NCI-H1048 (cell line): ENCODE results near the gene ERGIC2.
"Not testable (repeated sequence)": the region's sequence is repeated elsewhere in the genome, so short reads cannot be mapped to it uniquely, and the experiment has no call there.

Experiments used
- DNase-seq: peaks from one replicate; lab custom pipeline; 2025; lab: John Stamatoyannopoulos, UW

Gene ERGIC2, protein sequence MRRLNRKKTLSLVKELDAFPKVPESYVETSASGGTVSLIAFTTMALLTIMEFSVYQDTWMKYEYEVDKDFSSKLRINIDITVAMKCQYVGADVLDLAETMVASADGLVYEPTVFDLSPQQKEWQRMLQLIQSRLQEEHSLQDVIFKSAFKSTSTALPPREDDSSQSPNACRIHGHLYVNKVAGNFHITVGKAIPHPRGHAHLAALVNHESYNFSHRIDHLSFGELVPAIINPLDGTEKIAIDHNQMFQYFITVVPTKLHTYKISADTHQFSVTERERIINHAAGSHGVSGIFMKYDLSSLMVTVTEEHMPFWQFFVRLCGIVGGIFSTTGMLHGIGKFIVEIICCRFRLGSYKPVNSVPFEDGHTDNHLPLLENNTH

DNA sequence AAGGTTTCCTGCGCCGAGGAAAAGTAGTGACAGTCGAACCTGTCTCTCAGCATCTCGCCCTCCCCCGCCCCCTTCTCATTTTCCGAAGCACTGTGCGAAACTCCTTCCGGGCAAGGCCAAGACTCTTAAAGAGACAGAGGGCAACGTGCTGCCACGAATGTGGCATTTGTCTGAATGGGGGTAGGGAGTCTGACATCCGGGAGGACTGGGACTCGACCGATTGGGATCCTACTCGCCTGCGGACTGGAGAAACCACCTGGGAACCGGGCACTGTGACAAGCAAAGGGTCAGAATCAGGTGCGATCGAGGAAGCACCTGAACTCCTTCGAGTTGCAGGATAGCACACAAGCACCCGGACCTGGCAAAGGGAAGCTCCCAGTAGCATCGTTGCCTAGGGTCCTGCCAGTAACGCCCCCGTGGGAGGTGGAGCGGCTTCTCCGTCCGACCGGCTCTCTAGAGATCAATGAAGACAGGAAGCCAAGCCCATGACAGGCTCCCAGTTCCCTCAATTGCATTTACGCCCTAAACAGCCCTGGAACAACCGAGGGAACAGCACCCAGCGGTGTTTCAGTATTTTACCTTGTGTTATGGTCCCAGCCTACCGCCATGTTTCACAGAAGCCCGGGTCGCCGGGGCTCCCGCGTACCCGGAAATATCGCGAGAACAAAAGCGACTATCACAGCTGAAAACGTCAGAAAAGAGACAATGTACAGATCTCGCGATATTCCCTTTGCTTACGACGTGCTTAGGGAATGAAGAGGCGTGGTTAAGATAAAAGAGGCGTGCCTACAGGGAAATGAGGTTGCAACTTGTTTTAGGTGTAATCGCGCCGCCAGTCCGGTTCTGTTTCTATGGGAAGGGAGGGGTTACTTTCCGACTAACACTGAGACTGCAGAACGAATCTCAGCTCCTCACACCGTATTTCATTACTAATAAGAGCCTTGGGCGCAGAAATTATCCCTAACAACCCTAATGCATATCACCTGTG lies at the start of gene ERGIC2:
ERGIC2 (minus strand) TSS at position 637 of the 988 bp plus-strand sequence. CDS start 9,539 bp downstream, outside the sequence.
- peak; percentile 98 for DNase-seq

DNA sequence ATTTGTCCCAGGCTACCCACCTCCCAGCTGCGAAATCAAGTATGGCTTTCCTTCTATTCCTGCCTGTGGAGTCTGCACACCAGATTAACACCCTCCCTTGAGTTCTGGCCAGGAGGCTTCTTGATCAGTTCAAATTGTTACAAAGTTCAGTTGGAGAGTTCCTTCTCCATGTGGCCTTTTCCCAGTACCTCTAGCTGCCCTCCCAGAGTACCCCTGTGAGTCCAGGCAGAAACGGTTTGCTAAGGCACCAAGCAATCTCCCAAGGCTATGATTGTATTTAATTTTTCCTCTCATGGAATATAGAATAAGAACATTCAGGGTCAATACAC lies 49.7 kb upstream of the ERGIC2 start:
- no peak for DNase-seq

DNA sequence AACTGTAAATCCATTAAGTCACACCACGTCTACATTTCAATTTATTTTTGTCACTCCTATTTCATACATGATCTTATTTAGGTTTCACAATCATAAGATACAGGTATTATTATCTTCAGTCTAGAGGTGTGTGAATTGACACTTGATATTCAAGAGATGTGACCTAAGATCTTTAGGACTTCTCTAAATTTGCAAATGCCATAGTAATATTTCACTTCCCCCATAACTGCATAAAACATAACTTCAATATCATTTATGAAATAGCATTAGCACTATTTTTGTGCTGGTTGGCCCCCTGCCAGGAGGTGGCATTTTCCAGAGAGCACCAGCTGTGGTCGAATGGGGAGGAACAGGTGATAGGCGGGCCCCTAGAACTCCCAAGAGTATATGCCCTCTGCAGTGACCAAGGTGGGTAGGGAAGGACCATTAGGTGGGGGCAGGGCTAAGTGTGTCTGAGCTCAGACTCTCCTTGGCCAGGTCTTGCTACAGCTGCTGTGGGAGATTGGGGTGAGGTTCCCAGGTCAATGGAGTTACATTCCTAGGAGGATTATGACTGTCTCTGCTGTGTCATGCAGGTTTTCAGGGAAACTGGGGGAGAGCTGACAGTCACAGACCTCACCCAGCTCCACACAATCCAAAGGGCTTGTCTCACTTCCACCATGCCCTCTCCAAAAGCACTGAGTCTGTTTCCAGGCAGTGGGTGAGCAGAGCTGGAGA lies 49.2 kb upstream of the ERGIC2 start:
- no peak for DNase-seq

DNA sequence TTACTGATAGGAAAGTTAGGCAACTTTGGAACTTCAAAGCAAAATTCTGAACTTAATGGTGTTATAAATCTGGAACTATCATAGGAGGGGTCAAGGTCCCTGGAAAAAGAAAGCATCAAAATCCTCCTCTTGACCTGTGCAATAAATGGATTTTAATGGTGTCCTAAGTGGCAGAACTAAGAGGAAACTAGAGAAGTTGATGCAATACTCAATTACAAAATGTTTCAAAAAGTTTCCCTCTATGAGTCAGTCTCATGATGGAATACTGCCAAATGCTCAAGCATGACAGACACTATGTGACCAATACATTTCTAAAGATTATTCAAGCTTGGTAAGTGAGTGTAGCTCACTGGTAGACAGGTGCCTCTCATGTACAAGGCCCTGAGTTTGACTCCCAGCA lies 47.7 kb upstream of the ERGIC2 start:
- no peak for DNase-seq

DNA sequence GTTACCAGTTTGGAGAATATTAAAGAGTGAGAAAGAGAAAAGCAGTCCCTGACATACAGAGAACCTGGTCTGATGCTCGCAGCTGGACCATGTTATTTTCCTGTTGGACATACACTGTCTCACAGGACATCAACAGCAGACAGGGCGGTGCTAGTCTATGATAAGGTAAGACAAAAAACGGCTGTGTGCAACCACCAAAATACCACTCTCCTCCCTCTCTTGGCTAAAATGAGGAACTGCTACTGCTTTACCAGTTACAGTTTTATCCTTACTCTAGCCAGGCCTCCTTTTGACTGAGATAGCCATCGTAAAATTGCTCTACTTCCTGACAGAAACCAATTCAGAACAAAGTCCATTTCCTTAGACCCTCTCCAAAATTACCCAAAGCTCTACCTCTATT lies 47.0 kb upstream of the ERGIC2 start:
- DNase-seq = no peak

DNA sequence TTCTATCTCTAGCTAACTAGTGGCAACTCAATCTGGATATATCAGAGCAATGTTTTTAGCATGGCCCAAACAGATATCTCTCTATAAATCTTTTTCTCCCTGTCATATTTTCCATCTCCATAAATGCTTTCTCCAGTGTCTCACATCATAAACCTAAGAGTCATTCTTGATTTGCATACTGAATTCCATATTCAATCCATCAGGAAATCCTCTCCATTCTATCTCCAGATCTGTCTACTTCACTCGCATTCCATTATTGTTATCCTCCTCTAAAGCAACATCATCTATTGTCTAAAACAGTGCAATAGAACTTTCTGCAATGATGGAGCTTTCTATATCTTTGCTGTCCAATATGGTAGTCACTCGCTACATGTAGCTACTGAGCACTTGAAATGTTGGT lies 45.5 kb upstream of the ERGIC2 start:
- no peak for DNase-seq

DNA sequence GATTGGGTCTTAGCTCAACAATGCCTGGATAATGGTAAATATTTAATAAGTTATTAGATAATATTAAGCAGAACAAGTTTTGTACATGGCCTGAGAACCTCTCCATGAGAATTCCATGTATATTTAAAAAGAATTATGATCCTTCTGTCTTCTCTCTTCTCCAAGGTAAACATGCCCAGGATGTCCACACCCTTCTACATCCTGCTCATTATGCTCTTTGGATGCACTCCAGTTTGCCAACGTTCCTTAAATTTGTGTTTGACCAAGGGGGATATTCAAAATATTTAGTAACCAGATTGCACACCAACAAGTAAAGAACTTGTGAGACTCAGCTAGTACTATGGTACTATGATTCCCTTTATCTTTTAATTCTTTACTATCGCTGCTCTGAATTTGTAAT lies 44.8 kb upstream of the ERGIC2 start:
- no peak for DNase-seq

DNA sequence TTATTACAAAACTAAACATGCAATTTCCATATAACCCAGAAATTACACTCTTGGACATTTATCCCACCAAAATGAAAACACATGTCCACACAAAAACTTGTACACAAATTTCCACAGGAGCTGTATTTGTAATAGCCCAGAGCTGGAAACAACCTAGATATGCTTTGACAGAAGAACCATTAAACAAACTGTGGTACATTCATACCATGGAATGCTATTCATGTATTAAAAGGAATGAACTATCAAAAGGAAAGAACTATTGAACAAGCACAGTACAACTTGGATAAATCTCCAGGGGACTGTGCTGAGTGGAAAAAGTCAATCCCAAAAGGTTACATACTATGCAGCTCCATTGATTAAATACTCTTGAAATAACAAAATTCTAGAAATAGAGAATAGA lies 35.8 kb upstream of the ERGIC2 start:
- DNase-seq = no peak

DNA sequence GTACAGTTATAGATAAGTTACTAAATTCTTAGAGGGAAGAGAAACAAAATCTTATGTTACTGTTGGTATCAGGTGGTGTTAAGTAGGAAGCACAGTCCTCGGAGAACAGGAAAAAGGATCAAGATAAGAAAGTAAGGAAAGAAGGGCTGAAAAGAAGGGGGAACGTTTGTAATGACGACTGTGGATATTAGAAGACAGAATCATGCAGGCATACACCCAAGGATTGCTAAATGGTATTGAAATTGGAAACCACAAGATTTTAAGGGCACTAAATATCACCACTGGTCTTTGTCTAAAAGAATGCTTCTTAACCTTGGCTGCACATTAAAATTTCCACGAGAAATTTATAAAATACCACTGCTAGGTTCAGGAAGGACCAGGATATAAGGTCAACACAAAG lies 34.1 kb upstream of the ERGIC2 start:
- DNase-seq = no peak

DNA sequence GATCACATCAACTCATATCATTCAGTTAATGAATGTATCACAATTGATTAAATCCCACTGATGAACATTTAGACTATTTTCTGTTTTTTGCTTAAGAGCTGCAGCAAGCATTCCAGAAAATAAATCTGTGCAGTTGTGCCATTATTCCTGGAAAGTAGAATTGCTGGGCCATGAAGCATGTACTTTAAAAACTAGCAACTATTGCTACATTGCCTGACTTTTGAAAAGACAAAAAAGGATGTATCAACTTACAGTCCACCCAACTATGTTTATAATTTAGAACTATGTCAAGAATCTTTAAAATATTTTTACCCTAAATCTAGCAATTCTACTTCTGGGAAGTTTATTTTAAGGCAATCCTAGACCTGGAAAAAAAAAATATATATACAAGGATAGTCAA lies 33.4 kb upstream of the ERGIC2 start:
- DNase-seq = no peak

DNA sequence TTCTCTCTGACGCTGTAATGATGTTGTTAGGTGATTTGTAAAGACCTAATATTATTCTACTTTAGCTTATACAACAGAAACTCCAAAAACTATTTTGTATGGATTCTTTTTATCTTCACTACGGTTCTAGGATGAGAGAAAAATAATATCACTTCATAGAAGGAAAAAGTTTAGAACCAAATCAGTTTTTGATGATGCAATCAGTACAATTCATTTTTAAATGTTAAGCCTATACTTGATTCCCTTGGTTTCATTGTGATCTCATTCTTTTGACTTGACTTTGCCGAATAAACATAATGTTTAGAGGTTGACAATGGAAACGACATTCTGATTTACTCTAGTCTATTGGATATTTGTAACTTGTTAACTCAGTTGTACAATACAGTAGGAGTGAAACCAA lies 24.6 kb upstream of the ERGIC2 start:
- no peak for DNase-seq

DNA sequence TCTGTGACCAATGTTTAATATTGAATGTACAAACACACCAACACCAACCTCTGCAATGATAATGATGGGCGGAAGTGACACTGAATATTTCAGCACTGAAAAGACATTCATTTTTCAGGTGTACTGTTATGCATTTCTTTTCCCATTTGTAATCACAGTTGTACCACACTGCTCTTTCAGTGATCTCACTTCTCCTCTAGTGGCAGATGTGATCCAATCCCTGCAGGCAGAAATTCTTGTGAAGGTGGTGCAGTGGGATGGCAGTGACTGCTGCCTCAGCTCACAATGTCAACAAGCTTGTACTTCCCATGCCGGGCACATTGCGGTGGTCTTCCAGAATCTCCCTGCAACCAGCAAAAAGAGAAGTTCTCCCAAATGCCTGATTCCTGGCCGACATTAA lies 23.0 kb upstream of the ERGIC2 start:
- no peak for DNase-seq

DNA sequence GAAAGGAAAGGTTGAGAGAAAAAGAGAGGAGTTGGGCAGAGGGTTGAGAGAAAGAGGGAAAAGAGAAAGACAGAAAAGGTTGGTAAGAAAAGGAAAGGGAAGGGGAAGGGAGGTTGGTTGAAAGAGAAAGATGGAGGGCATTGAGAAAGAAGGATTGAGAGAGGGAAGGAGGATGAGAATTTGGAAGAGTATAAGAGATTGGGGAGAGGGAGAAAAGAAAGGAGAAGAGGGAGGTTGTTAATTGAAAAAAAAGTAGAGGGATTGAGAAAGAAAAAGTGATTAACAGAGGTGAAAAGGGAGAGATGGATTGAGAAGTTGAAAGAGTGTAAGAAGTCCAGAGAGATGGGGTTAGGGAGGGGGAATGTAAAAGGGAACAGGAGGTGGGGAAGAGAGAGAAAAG lies 21.5 kb upstream of the ERGIC2 start:
- DNase-seq = no peak

DNA sequence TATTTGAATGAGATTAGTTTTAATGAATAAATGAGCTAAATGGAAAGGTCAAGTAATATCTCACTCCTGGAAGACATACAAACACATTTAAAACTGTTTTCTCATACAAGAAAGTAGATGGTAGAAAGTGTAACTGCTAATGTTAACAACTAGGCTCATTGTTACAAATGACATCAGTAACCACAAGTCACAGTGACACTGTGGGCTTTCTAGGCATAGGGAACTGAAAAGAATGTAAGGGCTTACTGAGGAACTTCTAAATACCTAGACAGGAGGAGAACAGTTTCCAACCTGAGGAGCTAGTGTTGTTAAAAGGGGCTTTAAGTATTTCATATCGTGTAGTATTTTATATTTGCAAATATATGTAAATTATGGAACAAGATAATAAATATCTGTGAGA lies 17.5 kb upstream of the ERGIC2 start:
- DNase-seq = no peak

DNA sequence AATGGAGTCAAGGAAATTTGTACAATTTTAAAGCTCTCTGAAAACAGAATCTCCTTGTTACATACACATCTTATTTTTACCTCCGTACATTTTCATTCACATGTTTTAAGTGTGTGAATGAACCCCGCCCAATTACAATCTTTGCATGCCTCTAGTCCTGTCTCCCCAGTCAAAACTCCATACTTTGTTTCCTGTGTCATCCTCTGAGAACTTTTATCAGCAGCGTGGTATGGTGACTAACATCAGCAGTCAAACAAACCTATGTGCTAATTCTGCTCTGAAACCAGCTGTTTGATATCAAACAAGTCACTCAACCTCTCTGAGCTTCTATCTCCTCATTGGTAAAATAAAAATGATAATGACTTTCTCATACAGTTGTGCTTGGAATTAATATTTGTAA lies 15.8 kb upstream of the ERGIC2 start:
- no peak for DNase-seq

DNA sequence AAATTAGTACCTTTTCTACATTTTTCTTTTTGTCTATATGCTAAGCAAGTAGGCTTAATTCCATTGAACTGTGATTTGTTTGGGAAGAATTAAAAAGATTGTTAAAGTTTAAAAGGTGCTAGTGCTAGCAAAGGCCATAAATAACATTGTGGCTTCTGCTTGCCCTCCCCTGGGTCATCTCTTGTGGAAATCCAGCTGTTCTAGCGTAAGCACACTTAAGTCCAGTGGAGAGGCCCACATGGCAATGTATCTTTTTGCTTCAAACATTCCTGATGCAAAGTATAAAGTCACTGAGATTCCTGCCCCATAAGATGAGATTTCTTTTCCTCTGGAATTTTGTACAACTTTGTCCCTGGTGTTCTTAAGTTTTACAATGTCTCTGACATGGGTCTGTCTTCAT lies 14.4 kb upstream of the ERGIC2 start:
- DNase-seq = no peak

DNA sequence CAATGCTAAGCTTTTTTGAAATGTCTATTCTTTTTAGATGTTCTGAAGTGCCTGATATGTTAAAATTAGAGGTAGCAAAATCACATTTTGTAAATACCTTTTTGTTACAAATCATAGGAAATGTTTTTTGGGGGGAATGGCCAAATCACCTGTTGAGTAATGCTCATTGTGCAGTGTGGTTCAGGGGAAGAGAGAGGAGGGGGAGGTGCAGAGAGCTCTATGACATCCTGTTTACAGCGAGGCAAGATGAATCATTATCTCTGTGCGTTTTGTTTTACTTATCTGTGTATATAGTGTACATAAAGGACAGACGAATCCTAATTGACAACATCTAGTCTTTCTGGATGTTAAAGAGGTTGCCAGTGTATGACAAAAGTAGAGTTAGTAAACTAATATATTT lies 9.4 kb upstream of the ERGIC2 start:
- not testable (repeated sequence) for DNase-seq

DNA sequence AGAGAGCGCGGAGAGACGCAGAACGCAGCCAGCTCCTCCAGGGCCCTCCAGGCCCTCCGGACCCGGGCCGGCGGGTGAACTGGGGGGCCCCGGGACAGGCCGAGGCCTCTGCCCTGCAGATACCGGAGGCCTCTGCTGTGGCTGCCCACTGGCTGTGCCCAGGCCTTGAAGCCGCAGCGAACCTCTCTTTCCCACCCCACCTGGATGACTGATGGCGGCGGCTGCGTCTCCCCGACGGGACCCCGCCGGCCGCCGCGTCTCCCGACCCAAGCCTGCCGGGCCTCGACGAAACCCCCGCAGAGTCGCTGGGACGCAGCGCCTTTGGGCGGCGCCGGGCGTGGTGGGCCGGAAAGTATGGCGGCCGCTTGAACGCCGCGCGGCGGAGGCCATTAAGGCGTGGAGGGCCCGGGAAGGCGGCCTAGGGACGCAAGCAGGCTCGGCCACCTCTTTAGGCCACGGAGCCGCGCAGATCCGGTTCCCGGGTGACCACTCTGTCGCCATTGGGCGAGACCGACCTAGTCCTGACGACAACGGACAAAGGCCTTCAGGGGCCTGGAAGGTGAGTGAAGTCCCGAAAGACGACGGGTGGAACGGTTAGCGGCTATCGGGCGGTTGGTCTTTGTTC lies 8.4 kb upstream of the ERGIC2 start:
- DNase-seq = no peak

DNA sequence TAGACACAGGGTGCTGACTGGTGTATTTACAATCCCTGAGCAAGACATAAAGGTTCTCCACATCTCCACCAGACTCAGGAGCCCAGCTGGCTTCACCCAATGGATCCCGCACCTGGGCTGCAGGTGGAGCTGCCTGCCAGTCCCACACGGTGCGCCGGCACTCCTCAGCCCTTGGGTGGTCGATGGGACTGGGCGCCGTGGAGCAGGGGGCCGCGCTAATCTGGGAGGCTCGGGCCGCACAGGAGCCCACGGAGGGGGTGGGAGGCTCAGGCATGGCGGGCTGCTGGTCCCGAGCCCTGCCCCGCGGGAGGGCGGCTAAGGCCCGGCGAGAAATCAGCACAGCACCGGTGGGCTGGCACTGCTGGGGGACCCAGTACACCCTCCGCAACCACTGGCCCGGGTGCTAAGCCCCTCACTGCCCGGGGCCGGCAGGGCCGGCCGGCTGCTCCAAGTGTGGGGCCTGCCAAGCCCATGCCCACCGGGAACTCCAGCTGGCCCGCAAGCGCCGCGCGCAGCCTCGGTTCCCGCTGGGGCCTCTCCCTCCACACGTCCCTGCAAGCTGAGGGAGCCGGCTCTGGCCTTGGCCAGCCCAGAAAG lies 5.2 kb upstream of the ERGIC2 start:
- DNase-seq = not testable (repeated sequence)

DNA sequence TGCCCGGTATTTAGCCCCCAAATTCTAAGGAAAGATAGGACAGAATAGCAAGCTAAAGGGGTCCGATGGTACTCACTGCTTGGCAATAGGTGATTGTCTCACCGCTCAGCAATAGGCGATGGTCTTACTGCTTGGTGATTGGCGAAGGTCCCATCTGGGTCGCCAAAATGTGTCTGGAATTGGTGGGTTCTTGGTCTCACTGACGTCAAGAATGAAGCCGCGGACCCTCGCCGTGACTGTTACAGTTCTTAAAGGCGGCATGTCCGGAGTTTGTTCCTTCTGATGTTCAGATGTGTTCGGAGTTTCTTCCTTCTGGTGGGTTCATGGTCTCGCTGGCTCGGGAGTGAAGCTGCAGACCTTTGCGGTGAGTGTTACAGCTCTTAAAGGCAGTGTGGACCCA lies 4.2 kb upstream of the ERGIC2 start:
- DNase-seq = not testable (repeated sequence)

DNA sequence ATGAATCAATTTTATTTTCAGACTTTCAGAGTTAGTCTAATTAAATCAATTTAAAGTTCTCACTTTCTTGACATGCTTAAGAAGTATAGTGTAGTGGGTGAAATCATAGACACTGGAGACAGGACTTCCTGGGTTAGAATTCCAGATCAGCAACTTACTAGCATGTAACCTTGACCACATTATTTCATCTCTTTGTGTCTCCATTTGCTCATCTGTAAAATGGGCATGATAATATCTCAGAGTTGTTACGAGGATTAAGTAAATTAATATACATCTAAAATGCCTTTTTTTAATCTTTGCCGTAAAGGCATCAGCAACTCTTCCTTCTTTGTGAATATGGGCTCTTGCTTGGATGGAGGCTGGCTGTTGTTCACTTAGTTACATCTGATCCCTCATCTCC lies 1.3 kb upstream of the ERGIC2 start:
- DNase-seq = no peak

DNA sequence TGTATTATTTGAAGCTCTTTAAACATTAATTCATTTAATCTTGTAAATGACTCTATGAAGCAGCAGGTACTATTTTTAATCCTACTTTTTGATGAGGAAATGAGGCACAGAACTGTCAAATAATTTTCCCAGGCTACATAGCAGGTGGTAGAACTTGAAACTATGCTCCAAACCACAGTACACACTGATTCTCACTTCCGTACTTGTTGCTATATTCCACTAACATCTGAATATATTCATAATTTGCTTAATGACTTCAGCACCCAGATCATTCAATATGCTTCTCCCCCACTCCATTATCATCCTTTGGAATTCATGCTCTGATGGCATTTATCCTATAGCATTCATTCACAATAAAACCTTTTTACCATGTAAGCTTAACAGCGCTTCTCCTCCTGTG lies 4.9 kb downstream of the ERGIC2 start:
- no peak for DNase-seq
